Tibial artery (tissue), 4 donors: Measurements from ENCODE around the gene SMIM11.
A peak's percentile ranks its signal among the peaks of the same experiment; 100 is the strongest.

Source experiments
- DNase-seq, 2 donors: peaks; one replicate each; pipeline ENCODE4 v3.0.0-alpha.2; 2019
- H3K27ac ChIP-seq, 2 donors: fragments of 200-600 bp; sonication (generic) in 1 of 2; 1 replicate in 1 of 2; 2 replicates in 1 of 2; pipeline ENCODE4 v1.5.1; 2018 to 2019; ENCODE audit warnings: mild to moderate bottlenecking in 1 of 2
- H3K27me3 ChIP-seq, 2 donors: fragments of 200-600 bp; sonication (generic) in 1 of 2; one replicate each; pipeline versions ENCODE4 v1.5.1 to v1.6.0; 2016 to 2019
- H3K36me3 ChIP-seq, 3 donors: fragments of 200-600 bp; sonication (generic) in 2 of 3; one replicate each; pipeline ENCODE4 v1.5.1; 2016 to 2019; ENCODE audit warnings: mild to moderate bottlenecking in 2 of 3
- H3K4me1 ChIP-seq, 4 donors: fragments of 200-600 bp; sonication (generic) in 2 of 4; 1 replicate in 3 of 4; 2 replicates in 1 of 4; pipeline ENCODE4 v1.5.1; 2016 to 2019
- H3K4me3 ChIP-seq, 2 donors: fragments of 200-600 bp; sonication (generic) in 1 of 2; 1 replicate in 1 of 2; 2 replicates in 1 of 2; pipeline ENCODE4 v1.5.1; 2018 to 2019; ENCODE audit warnings: mild to moderate bottlenecking in 2 of 2
- H3K9me3 ChIP-seq, 3 donors: fragments of 200-600 bp; sonication (generic) in 1 of 3; one replicate each; pipeline ENCODE4 v1.5.1; 2016 to 2019
- intact Hi-C: fragments of 100-400 bp; cut with DNase I; formaldehyde crosslinking; loops from one replicate; pipeline ENCODE4 v1.15.0; 2023; ENCODE audit warnings: low total_unique reads
- TF ChIP-seq, protein P1 (sequence below), 2 experiments: fragments of 200-600 bp in 1 of 2; fragments of 450-650 bp in 1 of 2; IDR thresholded peaks; one replicate each; pipeline ENCODE4 v1.5.1; 2017 to 2019; ENCODE audit warnings: antibody characterized with exemption in 2 of 2, mild to moderate bottlenecking in 1 of 2, moderate library complexity in 1 of 2

Gene SMIM11

DNA sequence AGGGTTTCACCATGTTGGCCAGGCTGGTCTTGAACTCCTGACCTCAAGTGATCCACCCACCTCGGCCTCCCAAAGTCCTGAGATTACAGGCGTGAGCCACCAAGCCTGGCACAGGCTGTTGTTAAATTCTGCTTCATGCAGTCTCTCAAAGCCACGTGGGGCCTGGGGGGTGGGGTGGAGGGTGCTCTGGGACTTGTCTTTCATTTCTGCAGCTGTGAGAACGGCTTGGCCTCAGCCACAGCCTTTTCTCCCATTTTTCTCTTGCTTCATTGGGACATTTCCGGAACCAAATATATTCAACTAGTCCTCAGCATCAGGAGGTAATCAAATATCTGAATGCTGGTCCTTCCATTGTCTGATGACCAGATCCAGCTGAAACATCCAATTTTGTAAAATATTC, 39.1 kb upstream of the SMIM11 start:
- intact Hi-C loops: loop anchor here (5.0 to 10.0 kb wide), 2 partner anchors 134 to 421 kb away; partner anchors contain the start of gene ATP5PO

GRCh38 chr21:34336756-34337391, 38.4 kb upstream of the SMIM11 start:
- peak overlapping the region; percentile 70 to 79 for H3K27ac ChIP-seq
- no peaks in the 10 kb centered on the region for H3K27me3 ChIP-seq
- no peak overlapping the region for H3K4me3 ChIP-seq
- TF ChIP-seq, protein P1, sequence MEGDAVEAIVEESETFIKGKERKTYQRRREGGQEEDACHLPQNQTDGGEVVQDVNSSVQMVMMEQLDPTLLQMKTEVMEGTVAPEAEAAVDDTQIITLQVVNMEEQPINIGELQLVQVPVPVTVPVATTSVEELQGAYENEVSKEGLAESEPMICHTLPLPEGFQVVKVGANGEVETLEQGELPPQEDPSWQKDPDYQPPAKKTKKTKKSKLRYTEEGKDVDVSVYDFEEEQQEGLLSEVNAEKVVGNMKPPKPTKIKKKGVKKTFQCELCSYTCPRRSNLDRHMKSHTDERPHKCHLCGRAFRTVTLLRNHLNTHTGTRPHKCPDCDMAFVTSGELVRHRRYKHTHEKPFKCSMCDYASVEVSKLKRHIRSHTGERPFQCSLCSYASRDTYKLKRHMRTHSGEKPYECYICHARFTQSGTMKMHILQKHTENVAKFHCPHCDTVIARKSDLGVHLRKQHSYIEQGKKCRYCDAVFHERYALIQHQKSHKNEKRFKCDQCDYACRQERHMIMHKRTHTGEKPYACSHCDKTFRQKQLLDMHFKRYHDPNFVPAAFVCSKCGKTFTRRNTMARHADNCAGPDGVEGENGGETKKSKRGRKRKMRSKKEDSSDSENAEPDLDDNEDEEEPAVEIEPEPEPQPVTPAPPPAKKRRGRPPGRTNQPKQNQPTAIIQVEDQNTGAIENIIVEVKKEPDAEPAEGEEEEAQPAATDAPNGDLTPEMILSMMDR (IDR thresholded peaks at IDR 0.05): no peak
- no peaks in the 10 kb centered on the region for H3K9me3 ChIP-seq
- H3K4me1 ChIP-seq: peaks cover 0 to 89% (median 48%) of the 10 kb centered on the region in 4 donors
- peak in 1 of 2 donors; percentile 78 for DNase-seq
- H3K36me3 ChIP-seq: no peaks in the 10 kb centered on the region
- intact Hi-C loops: loop anchor here (5.0 to 10.0 kb wide), 2 partner anchors 135 to 422 kb away; partner anchors contain the start of gene ATP5PO

More for the DNA sequence above, 39.1 kb upstream of the SMIM11 start:
- peak in 1 of 2 donors; percentile 81 for DNase-seq
- Histone ChIP-seq H3K27me3 (no peaks in the 10 kb centered on the region), H3K4me3 (no peak overlapping the region), H3K27ac (peak overlapping the region; percentile 70 to 79), H3K4me1 (peaks cover 0 to 94% (median 48%) of the 10 kb centered on the region in 4 donors), H3K9me3 (no peaks in the 10 kb centered on the region), H3K36me3 (no peaks in the 10 kb centered on the region)
- TF ChIP-seq, protein P1 (IDR thresholded peaks at IDR 0.05): no peak

- TF ChIP-seq, protein P1 (IDR thresholded peaks at IDR 0.05): no peak
- H3K27ac ChIP-seq: peak overlapping the region; percentile 70 to 79
- DNase-seq: no peak
- no peaks in the 10 kb centered on the region for H3K27me3 ChIP-seq
- H3K9me3 ChIP-seq: no peaks in the 10 kb centered on the region
- no peaks in the 10 kb centered on the region for H3K36me3 ChIP-seq
- H3K4me3 ChIP-seq: no peak overlapping the region
- H3K4me1 ChIP-seq: peaks cover 0 to 80% (median 46%) of the 10 kb centered on the region in 4 donors
- intact Hi-C loops: loop anchor here (5.0 to 10.0 kb wide), 2 partner anchors 135 to 423 kb away; partner anchors contain the start of gene ATP5PO
Measured at GRCh38 chr21:34337741-34338140, 37.6 kb upstream of the SMIM11 start.

DNA sequence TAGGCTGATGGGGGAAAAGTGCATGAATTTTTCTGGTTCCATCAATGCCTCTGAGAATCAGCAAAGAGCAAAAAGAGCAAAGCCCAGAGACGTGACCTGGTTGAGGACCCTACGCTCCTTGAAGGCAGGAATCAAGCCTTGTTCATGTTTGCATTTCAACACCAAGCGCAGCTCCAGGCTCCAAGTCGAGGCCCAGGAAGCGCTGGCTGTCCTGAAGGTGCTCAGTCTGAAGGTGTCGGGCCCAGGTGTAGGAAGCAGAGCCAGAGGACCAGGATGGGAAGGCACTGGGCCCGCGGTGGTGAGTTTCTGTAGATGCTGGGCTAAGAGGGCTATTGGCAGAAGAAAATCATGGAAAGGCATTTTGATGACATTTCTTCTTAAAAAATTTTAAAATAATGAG, 37.1 kb upstream of the SMIM11 start:
- Histone ChIP-seq H3K27ac (peak overlapping the region; percentile 70 to 79), H3K9me3 (no peaks in the 10 kb centered on the region), H3K27me3 (no peaks in the 10 kb centered on the region), H3K4me3 (no peak overlapping the region), H3K36me3 (no peaks in the 10 kb centered on the region), H3K4me1 (peaks cover 0 to 75% (median 44%) of the 10 kb centered on the region in 4 donors)
- TF ChIP-seq, protein P1 (IDR thresholded peaks at IDR 0.05): no peak
- no peak for DNase-seq
- intact Hi-C loops: loop anchor here (5.0 to 10.0 kb wide), 2 partner anchors 136 to 423 kb away; partner anchors contain the start of gene ATP5PO

GRCh38 chr21:34340061-34340460, 35.2 kb upstream of the SMIM11 start:
- Histone ChIP-seq H3K9me3 (no peaks in the 10 kb centered on the region), H3K27ac (peak overlapping the region; percentile 70 to 79), H3K27me3 (no peaks in the 10 kb centered on the region), H3K4me1 (peaks cover 0 to 73% (median 45%) of the 10 kb centered on the region in 4 donors), H3K4me3 (no peak overlapping the region), H3K36me3 (no peaks in the 10 kb centered on the region)
- intact Hi-C loops: no loop called here
- DNase-seq: no peak
- TF ChIP-seq, protein P1 (IDR thresholded peaks at IDR 0.05): no peak
